Endothelial cell of umbilical vein (primary cell): ENCODE measurements around the gene TBC1D8. TPM values are rescaled to one million over a fixed set of nuclear protein-coding genes. Genes with fewer than 3 reads are reported as not detected.
A peak's percentile ranks its signal among the peaks of the same experiment; 100 is the strongest.

Experiments used
- BruUV-seq: library from RNA; stranded (reverse); fragments of 400-500 nt; replicated peaks from 2 replicates; lab custom pipeline; 2021; lab: Mats Ljungman, UMichigan
- CTCF ChIA-PET: fragments of 300-600, 350-600 bp; sonication (Branson Sonifier 250); formaldehyde crosslinking; loops from one replicate; lab custom pipeline; 2021; ENCODE audit warnings: antibody characterized with exemption, inconsistent platforms; lab: Charles Lee
- POLR2A ChIA-PET: fragments of 300-600, 350-600 bp; sonication (Branson Sonifier 250); formaldehyde crosslinking; loops from one replicate; lab custom pipeline; 2021; ENCODE audit warnings: antibody characterized with exemption, inconsistent platforms; lab: Charles Lee
- DNase-seq: peaks from one replicate; pipeline ENCODE4 v3.0.0-alpha.2; 2011; ENCODE audit warnings: low read depth, low spot score
- FAIRE-seq: peaks from 2 replicates; lab custom pipeline; 2011; peaks lifted over from hg19 to GRCh38; lab: Jason Lieb, UNC
- H2AFZ ChIP-seq: 2 replicates; pipeline ENCODE4 v1.6.0; 2012; ENCODE audit warnings: low read depth, low read length, control low read depth, inconsistent platforms
- H3K27ac ChIP-seq: 2 replicates; pipeline ENCODE4 v1.5.1; 2011; ENCODE audit warnings: low read depth, mild to moderate bottlenecking, control low read depth, low read length, moderate library complexity; ENCODE audit not compliant: insufficient read depth
- H3K27me3 ChIP-seq, 2 experiments: 2 replicates each; pipeline versions ENCODE4 v1.6.0 to v1.6.1; 2011; ENCODE audit warnings: low read length in 2 of 2, mixed read lengths in 1 of 2; ENCODE audit not compliant: control insufficient read depth in 2 of 2, insufficient read depth in 2 of 2
- H3K36me3 ChIP-seq, 2 experiments: 2 replicates in 1 of 2; 3 replicates in 1 of 2; pipeline ENCODE4 v1.5.1; 2011; ENCODE audit warnings: low read length in 2 of 2, mild to moderate bottlenecking in 1 of 2, moderate library complexity in 1 of 2; ENCODE audit not compliant: control insufficient read depth in 2 of 2, insufficient read depth in 2 of 2; ENCODE audit errors: extremely low read depth in 1 of 2
- H3K4me1 ChIP-seq: 3 replicates; pipeline ENCODE4 v1.5.1; 2011; ENCODE audit warnings: mild to moderate bottlenecking, low read length; ENCODE audit not compliant: control insufficient read depth, insufficient read depth; ENCODE audit errors: extremely low read depth
- H3K4me2 ChIP-seq: 2 replicates; pipeline ENCODE4 v1.6.1; 2011; ENCODE audit warnings: low read length, control low read depth, mixed read lengths; ENCODE audit not compliant: insufficient read depth
- H3K4me3 ChIP-seq, 3 experiments: fragments of 200-600 bp in 1 of 3; sonication (generic), shearing (Covaris generic) in 1 of 3; replicated peaks in 1 of 3; 2 replicates each; pipeline ENCODE4 v1.5.1; 2011 to 2016; ENCODE audit warnings: control low read depth in 3 of 3, low read length in 3 of 3, mild to moderate bottlenecking in 2 of 3, inconsistent platforms in 1 of 3, low read depth in 1 of 3, moderate library complexity in 1 of 3; ENCODE audit not compliant: insufficient read depth in 1 of 3
- H3K79me2 ChIP-seq: 2 replicates; pipeline ENCODE4 v1.6.0; 2012; ENCODE audit warnings: low read length, inconsistent platforms; ENCODE audit not compliant: control insufficient read depth, insufficient read depth
- H3K9ac ChIP-seq: replicated peaks from 2 replicates; pipeline ENCODE3; 2011; ENCODE audit warnings: low read length, control low read depth; ENCODE audit not compliant: insufficient read depth; ENCODE audit errors: extremely low read depth
- H3K9me1 ChIP-seq: replicated peaks from 3 replicates; pipeline ENCODE4 v1.6.0; 2011; ENCODE audit warnings: mild to moderate bottlenecking, low read length; ENCODE audit not compliant: control insufficient read depth, insufficient read depth; ENCODE audit errors: extremely low read depth
- H3K9me3 ChIP-seq: replicated peaks from 2 replicates; pipeline ENCODE4 v1.5.1; 2012; ENCODE audit warnings: low read length, inconsistent platforms; ENCODE audit not compliant: control insufficient read depth, insufficient read depth
- H4K20me1 ChIP-seq: replicated peaks from 2 replicates; pipeline ENCODE3; 2011; ENCODE audit warnings: mild to moderate bottlenecking, low read length; ENCODE audit not compliant: control insufficient read depth, insufficient read depth; ENCODE audit errors: extremely low read depth
- CTCF ChIP-seq, 2 donors: IDR thresholded peaks; 1 replicate in 1 of 2; 2 replicates in 1 of 2; pipeline ENCODE4 v1.5.1; 2011; ENCODE audit warnings: low read length in 2 of 2, mild to moderate bottlenecking in 2 of 2, moderate library complexity in 2 of 2, control low read depth in 1 of 2, inconsistent platforms in 1 of 2, low read depth in 1 of 2; ENCODE audit not compliant: insufficient read depth in 1 of 2; ENCODE audit errors: extremely low read depth in 1 of 2
- EZH2 ChIP-seq: IDR thresholded peaks from 2 replicates; pipeline ENCODE4 v1.6.1; 2012; ENCODE audit warnings: borderline replicate concordance, low read depth, mild to moderate bottlenecking, moderate library complexity, low read length, inconsistent platforms; ENCODE audit not compliant: severe bottlenecking
- FOS ChIP-seq: IDR thresholded peaks from 2 replicates; pipeline ENCODE4 v1.6.1; 2011; ENCODE audit warnings: mild to moderate bottlenecking, low read length, moderate library complexity, borderline replicate concordance; ENCODE audit not compliant: insufficient read depth
- GATA2 ChIP-seq: IDR thresholded peaks from 2 replicates; pipeline ENCODE4 v1.7.0; 2011; ENCODE audit warnings: low read depth, mild to moderate bottlenecking, moderate library complexity, mixed read lengths, low read length; ENCODE audit not compliant: insufficient read length, insufficient read depth
- JUN ChIP-seq: IDR thresholded peaks from 2 replicates; pipeline ENCODE4 v1.6.1; 2011; ENCODE audit warnings: borderline replicate concordance, low read depth; ENCODE audit not compliant: insufficient read length, insufficient read depth
- MAX ChIP-seq: IDR thresholded peaks from 2 replicates; pipeline ENCODE4 v1.6.1; 2011; ENCODE audit not compliant: insufficient read depth, insufficient read length
- MYC ChIP-seq: IDR thresholded peaks from one replicate; pipeline ENCODE4 v1.6.1; 2011; ENCODE audit warnings: mild to moderate bottlenecking, low read depth, low read length
- POLR2A ChIP-seq: IDR thresholded peaks from 2 replicates; pipeline ENCODE4 v1.6.1; 2012; ENCODE audit warnings: low read depth, mild to moderate bottlenecking, control low read depth, low read length
- POLR2AphosphoS5 ChIP-seq: IDR thresholded peaks from 2 replicates; pipeline ENCODE4 v1.6.1; 2012; ENCODE audit warnings: low read depth, mild to moderate bottlenecking, control low read depth, low read length, moderate library complexity; ENCODE audit not compliant: insufficient read depth
- dilution Hi-C: fragments of 300-500 bp; cut with MboI; formaldehyde crosslinking; loops from one replicate; pipeline ENCODE4 v1.15.0; 2019; ENCODE audit warnings: low sequenced_read_pairs; ENCODE audit not compliant: extremely low pct_ligation_motif_present
- intact Hi-C: fragments of 100-400 bp; cut with micrococcal nuclease; formaldehyde crosslinking; loops from one replicate; pipeline ENCODE4 v1.10.0; 2022
- polyA plus RNA-seq, 4 experiments: library from polyadenylated mRNA; depleted of rRNA in 3 of 4; stranded (reverse) in 3 of 4; unstranded in 1 of 4; fragments of >200 nt; gene quantifications; 2 replicates each; pipeline versions ENCODE4 v1.2.1 to v1.2.3, GENCODE V29; 2011 to 2012; ENCODE audit warnings: missing spikeins in 1 of 4
- total RNA-seq: library from RNA; stranded (reverse); gene quantifications from 2 replicates; pipeline ENCODE4 v1.2.3, GENCODE V29; 2021

The TBC1D8 gene
- total and polyA plus RNA-seq, 2 donors (not counting 3 experiments of a cell fraction or from before 2014, with no cell fraction given) = 28.5 to 32.1 TPM

- no peak overlapping the region for H3K4me2 ChIP-seq
- H3K9ac ChIP-seq = no peak overlapping the region
- no peaks in the 10 kb centered on the region for H4K20me1 ChIP-seq
- no peak overlapping the region for H2AFZ ChIP-seq
- no peak for TF ChIP-seq MYC
- no peak for TF ChIP-seq GATA2
- no peak for TF ChIP-seq POLR2AphosphoS5
- TF ChIP-seq CTCF (IDR thresholded peaks at IDR 0.05; ENCODE audit: extremely low read depth in 1 of 2, insufficient read depth in 1 of 2, low read depth in 1 of 2, low read length in 2 of 2) = no peak
- no peak for TF ChIP-seq FOS
- no peak for TF ChIP-seq JUN
- TF ChIP-seq EZH2 = no peak
- TF ChIP-seq POLR2A = no peak
- TF ChIP-seq MAX = no peak
- H3K79me2 ChIP-seq = peaks cover 72% of the 10 kb centered on the region
- intact Hi-C loops (loop anchor here (5.0 kb wide), 1 partner anchor 65 kb away; no protein-coding TSS in a partner anchor), dilution Hi-C loops (loop anchor here (5.0 kb wide), 1 partner anchor 65 kb away; no protein-coding TSS in a partner anchor)
- ChIA-PET CTCF (interaction anchor here (0.8 kb wide), 1 partner anchor 62 kb away, joined by 4 read pairs; no protein-coding TSS in a partner anchor), POLR2A (no interaction called here)
- no peak for FAIRE-seq
- H3K4me3 ChIP-seq = no peak overlapping the region
- H3K9me1 ChIP-seq = no peaks in the 10 kb centered on the region
- H3K4me1 ChIP-seq = peaks cover 47% of the 10 kb centered on the region
- H3K9me3 ChIP-seq = no peaks in the 10 kb centered on the region
- peak overlapping the region; percentile 19 for H3K27ac ChIP-seq
- BruUV-seq = no TSS peak
- no peaks in the 10 kb centered on the region for H3K36me3 ChIP-seq
- no peak for DNase-seq
- no peaks in the 10 kb centered on the region for H3K27me3 ChIP-seq
Measured at GRCh38 chr2:101127319-101128056, 23.7 kb downstream of the TBC1D8 start.
